CD4-positive, alpha-beta T cell treated with Interleukin-6 for 4 hours (primary cell): ENCODE data around the gene SFT2D2.
A peak's percentile ranks its signal among the peaks of the same experiment; 100 is the strongest.
"Not testable (repeated sequence)": the region's sequence is repeated elsewhere in the genome, so short reads cannot be mapped to it uniquely, and the experiment has no call there.

Experiments used
- DNase-seq: peaks from one replicate; pipeline ENCODE4 v3.0.0-alpha.2; 2020; ENCODE audit warnings: mixed read lengths

Gene SFT2D2

DNA sequence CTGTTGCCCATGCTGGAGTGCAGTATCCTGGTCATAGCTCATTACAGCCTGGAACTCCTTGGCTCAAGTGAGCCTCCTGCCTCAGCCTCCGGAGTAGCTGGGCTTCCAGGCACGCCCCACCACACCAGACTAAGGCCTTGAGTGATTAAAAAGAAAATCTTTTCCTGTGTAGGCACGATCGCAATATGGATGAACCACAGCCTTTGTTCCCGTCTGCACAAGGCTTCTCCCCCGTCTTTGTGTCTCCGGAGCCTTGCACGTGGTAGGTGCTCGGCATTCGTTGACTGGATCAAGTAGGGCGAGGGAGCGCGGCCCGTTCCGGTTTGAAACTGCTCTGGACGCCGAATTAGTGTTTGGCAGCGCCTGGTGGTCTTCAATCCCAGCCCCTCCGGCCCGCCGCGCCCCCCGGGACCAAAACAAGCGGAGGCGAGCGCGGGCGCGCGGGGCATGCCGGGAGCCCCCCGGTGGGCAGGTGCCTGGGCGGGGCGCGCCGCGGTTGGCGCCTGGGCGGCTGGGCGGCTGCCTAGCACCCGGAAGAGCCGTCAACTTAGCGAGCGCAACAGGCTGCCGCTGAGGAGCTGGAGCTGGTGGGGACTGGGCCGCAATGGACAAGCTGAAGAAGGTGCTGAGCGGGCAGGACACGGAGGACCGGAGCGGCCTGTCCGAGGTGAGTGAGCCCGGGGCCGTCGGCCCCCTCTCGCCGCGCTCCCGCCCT lies at the start of gene SFT2D2:
Gene SFT2D2, plus strand, starts transcription at position 529 of the 715 bp plus-strand sequence. Its CDS starts 76 bp downstream, at position 605.
- DNase-seq = peak; percentile 82

DNA sequence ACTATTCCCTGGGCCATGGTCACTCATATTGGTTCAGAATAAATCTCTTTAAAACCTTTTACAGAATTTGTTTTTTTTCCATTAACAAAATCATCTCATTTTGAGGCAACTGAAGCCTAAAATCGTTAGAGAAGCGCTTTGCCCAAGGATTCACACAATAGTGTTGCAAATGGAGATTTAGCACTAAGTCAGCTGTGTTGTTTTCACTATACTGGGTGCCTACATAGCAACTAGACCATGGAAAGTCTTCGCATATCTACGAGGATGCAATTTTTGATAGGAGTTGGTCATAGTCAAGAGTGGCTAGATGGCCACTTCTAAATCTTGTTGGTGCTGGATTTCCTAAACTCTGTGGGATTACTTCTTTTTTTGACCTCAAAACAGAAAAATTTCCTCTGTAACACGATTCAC lies 47.6 kb upstream of the SFT2D2 start:
- no peak for DNase-seq

- DNase-seq = peak; percentile 95
Measured at GRCh38 chr1:168178638-168179437, 47.0 kb upstream of the SFT2D2 start, which contains the start of gene TIPRL. Gene TIPRL (plus strand): TSS chr1:168178962. CDS start chr1:168179078, 116 bp downstream.

DNA sequence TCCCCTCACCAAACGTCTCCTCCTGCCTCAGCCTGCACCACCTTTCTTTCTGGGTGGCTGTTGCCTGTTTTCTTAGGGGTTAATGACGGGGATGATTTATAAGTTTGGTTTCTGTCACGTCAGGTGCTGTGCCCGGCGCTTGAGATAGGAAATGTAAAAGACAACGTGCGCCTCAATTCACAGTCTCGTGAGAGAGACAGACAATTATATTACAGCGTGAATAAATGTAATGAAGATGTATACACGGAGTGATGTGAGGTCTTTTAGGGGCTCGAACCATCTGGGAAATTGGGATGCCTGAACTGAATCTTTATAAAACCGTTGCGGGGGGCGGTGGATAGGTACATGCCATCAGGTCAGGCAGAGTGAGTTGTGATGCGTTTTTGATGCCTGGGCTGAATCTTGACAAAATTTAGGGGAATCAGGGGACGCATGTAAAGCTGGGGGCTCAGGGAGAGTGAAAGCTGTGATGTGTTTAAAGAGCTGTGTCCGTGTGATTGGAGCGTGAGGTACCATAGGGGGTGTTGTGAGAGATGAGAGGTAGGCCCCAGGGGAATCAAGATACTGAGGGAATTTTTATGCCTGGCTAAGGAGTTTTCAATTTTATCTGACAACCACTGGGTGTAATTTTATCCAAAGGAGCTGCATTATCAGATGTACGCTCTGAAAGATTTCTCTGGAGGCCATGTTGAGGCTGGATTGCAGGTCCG lies 46.2 kb upstream of the SFT2D2 start:
- DNase-seq = no peak

DNA sequence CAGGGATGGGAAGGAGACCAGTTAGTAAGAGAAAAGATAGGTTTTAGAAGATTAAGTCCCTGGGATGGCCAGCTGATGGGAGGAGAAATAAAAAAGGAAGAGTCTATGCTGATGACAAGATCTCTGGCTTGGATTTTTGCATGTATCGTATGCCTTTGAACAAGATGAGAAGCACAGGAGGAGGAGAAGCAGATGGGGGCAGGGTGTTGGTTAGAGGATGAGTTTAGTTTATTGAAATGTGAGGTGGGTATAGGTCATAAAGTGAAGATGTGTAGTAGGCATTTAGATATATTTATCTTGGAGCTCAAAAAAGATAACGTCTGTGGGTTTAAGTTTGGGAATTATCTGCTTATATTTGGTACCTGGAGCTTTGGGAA lies 45.7 kb upstream of the SFT2D2 start:
- DNase-seq = no peak

GRCh38 chr1:168181063-168181720 lies 44.6 kb upstream of the SFT2D2 start:
- not testable (repeated sequence) for DNase-seq

DNA sequence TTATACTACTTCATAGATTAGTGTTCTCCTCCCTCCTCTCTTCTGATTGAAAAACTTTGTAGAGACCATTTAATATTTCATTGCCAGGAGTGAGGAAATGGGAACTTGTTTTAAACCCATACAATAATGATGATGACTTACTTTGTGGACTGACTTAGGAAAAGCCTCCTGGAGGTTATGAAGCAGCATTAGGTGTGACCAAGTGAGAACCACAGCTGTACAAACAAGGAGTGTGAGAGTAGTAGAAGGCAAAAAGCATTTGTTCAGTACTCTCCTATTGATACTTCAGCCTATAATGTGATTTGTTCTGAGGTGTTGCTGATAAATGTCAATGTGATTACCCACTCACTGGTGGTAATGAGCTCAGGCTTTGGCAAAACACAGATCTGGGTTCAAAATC lies 38.6 kb upstream of the SFT2D2 start:
- DNase-seq = no peak

GRCh38 chr1:168190403-168190802 lies 35.4 kb upstream of the SFT2D2 start:
- DNase-seq = no peak

DNA sequence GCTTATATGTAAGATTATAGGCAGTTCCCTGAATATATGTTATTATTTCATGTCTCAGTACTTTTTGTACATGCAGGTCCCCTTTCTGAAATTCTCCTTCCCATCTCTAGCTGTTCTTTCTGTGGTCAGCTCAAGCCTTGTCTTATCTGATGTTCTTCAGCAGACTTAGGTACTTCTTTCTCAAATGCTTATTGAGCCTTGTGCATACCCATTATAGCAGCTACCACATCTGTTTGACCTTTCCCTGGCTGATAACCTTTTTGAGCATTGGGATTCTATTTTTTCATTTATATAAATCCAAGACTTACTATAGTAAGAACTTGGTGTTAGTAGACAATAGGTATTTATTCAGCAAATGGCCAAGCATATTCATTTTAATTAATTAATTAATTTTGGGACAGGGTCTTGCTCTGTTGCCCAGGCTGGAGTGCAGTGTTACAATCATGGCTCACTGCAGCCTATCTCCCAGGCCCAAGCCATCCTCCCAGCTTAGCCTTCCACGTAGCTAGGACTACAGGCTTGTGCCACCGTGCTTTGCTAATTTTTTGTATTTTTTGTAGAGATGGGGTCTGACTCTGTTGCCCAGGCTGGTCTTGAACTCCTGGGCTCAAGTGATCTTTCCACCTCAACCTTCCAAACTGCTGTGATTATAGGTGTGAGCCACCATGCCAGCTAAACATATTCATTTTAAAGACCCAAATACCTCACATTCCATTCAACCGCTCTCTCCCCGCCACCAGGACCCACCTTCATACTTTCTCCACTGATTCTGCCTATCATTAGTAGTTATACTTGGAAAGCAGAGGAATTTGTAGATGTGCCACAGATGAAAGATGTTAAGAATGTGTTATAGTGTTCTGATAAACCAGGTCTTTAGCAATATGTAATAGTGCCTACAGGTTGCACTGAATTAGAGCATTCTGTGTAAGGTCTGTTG lies 30.3 kb upstream of the SFT2D2 start:
- DNase-seq = no peak

DNA sequence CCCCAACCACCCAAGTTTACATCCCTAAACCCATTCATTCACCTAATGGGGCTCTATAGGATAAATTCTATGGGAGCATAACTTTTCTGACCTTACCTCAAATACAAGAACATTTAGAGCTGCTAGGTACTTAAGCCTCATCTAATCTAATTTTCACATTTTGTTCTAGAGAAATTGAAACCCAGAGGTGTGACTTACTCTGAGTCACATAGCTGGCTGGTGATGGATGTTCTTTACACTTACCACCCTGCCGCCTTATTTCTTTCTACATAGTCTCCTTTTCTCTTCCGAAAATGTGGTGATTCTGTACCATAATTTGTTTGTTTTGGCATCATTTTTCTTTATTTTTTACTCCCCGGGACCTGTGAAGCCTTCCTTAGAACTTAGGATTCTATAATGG lies 26.7 kb upstream of the SFT2D2 start:
- DNase-seq = no peak

DNA sequence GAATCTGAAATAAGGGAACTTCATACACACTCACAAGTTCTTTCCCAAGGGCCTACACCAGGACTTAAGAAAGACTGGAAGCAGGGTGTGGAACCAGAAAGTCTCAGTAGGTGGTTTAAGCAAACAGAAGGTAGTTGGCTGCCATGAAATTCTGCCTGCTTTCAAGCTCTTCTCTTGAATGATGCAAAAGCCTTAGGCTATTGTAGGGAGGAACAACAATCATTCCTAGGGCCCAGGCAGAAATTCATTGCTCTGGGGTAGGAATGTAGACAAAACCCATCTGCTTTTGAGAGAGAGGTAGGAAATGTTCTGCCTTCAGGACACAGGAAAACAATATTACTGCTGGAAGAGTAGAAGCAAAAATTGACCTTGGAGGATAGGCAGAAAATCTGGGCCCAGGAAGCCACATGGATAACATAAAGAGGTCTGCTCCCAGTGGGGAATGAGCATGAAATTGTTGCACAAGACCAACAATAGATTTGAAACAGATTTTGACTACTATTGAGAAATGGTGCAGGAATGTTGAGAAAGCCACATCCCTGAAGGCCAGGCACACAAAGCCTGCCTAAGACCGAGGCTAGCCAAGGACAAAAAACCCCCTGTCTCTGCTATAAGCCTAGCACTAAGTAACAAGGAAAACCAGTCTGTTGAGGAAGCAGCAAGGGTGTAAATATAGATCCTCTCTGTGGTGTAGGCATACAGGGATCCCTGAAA lies 22.7 kb upstream of the SFT2D2 start:
- DNase-seq = no peak

- no peak for DNase-seq
Measured at GRCh38 chr1:168206111-168206510, 19.7 kb upstream of the SFT2D2 start.

GRCh38 chr1:168207673-168208072 lies 18.1 kb upstream of the SFT2D2 start:
- DNase-seq = not testable (repeated sequence)

- DNase-seq = no peak
Measured at GRCh38 chr1:168210312-168210711, 15.5 kb upstream of the SFT2D2 start.

DNA sequence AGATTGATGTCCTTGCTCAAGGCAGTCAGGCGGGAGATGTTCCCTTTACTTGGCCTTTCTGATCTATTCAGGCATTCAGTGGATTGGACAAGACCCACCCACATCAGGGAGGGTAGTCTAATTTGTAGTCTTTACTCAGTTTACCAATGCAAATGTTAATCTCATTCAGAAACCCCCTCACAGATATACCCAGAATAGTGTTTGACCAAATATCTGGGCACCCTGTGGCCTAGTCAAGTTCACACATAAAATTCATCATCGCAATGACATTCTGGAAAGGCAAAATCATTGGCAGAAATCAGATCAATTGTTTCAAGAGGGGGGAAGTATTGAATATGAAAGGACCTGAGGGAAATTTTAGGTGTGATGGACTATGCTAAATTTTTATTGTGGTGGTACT lies 12.5 kb upstream of the SFT2D2 start:
- no peak for DNase-seq

- DNase-seq = no peak
Measured at GRCh38 chr1:168216171-168216570, 9.6 kb upstream of the SFT2D2 start.

DNA sequence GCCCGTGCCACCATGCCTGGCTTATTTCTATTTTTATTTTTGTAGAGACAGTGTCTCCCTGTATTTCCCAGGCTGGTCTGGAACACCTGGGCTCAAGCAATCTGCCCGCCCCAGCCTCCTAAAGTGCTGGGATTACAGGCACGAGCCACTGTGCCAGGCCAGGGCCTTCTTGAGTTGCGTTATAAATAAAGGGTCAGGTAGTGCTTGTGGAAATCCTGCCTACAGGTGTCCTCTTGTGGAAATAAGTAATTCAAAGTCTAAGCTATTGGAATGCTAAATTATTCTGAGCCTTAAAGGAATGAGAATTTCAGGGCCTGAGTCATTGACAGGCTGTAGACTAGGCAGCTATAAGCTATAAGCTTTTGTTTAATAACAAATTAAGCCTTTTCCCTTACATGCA lies 8.1 kb upstream of the SFT2D2 start:
- no peak for DNase-seq

DNA sequence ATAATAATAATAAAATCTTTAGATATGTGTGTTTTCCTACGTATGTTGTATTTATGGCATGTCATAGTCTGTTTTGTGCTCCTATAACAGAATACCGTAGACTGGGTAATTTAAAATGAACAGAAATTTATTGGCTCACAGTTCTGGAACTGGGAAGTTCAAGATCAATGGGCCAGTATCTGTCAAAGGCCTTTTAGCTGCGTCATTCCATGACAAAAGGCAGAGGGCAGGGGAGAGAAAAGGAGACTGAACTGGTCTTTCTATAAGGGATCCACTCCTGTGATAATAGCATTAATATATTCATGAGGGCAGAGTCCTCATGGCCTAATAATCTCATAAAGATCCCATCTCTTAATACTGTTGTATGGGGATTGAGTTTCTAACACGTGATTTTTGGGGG lies 7.1 kb upstream of the SFT2D2 start:
- no peak for DNase-seq

- no peak for DNase-seq
Measured at GRCh38 chr1:168220470-168220871, 5.3 kb upstream of the SFT2D2 start.

DNA sequence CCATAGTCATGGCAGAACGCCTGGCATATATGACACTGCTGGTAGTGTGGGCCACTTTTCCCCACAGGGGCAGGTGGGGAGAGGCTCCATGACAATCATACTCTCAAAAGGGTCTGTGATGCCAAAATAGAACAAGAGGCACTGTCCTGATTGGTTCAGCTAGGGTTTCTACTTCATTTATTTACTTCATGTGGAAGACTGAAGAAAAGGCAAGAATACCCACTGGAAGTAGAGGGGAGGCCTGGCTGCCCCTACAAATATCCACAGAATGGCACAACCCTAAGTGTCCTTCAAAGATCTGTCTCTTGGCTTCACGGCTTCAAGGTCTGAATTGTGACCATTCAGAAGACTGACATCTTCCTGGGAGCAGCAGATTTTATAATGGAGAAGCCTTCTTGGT lies 4.5 kb upstream of the SFT2D2 start:
- no peak for DNase-seq

DNA sequence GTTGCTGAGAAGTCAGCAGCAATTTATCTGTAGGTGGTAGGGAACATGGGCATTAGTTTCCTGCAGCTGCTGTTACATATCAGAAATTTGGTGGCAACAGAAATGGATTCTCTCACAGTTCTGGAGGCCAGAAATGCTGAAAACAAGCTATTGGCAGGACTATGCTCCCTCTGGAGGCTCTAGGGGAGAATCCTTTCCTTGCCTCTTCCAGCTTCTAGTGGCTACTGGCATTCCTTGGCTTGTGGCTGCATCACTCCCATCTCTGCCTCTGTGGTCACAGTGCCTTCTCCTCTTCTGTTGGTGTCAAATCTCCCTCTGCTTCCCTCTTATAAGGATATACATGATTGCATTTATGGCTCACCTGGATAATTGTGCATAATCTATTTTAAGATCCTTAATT lies 2.5 kb upstream of the SFT2D2 start:
- no peak for DNase-seq
